ENCODE measurements around the gene IQCN. TPM values are rescaled to one million over a fixed set of nuclear protein-coding genes. Genes with fewer than 3 reads are reported as not detected.

Gene IQCN, protein sequence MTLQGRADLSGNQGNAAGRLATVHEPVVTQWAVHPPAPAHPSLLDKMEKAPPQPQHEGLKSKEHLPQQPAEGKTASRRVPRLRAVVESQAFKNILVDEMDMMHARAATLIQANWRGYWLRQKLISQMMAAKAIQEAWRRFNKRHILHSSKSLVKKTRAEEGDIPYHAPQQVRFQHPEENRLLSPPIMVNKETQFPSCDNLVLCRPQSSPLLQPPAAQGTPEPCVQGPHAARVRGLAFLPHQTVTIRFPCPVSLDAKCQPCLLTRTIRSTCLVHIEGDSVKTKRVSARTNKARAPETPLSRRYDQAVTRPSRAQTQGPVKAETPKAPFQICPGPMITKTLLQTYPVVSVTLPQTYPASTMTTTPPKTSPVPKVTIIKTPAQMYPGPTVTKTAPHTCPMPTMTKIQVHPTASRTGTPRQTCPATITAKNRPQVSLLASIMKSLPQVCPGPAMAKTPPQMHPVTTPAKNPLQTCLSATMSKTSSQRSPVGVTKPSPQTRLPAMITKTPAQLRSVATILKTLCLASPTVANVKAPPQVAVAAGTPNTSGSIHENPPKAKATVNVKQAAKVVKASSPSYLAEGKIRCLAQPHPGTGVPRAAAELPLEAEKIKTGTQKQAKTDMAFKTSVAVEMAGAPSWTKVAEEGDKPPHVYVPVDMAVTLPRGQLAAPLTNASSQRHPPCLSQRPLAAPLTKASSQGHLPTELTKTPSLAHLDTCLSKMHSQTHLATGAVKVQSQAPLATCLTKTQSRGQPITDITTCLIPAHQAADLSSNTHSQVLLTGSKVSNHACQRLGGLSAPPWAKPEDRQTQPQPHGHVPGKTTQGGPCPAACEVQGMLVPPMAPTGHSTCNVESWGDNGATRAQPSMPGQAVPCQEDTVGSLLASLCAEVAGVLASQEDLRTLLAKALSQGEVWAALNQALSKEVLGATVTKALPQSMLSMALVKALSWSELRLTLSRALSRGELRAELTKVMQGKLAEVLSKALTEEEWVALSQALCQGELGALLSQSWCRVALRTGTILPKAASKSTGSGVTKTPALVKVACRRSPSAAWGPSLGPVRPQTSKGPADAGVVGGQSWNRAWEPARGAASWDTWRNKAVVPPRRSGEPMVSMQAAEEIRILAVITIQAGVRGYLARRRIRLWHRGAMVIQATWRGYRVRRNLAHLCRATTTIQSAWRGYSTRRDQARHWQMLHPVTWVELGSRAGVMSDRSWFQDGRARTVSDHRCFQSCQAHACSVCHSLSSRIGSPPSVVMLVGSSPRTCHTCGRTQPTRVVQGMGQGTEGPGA (N-terminal part only)
- 0.68 TPM for polyA plus RNA-seq (2012; ENCODE audit: missing spikeins)

DNA sequence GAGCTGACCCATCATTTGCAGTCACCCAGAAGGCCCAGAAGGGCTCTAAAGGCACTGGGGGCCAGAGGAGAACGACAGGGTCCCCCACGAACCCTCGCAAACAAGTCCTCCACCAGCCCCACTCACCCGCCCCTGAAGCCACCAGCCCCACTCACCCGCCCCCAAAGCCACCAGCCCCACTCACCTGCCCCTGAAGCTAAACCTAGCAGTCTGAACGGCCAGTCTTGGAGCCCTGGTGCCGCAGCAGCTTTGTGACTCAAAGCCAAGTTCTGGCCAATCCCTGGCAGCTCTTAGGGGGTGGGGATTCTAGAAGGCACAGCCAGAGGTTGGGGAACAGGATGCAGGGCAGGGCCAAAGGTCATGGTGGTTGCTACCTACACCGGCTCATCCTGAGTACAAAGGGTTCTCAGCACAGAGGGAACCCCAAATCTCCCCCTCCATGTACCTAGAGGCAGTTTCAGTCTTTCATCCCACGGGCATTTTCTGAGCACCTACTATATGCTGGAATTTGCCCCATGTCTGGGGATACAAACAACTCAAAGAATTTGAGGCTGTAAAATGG, at the start of gene IQCN:
Gene IQCN (minus strand): TSS at position 234 of the 562 bp plus-strand sequence. CDS start 4,974 bp downstream, outside the sequence.
- DNase-seq (ENCODE audit: insufficient read length) (no peak), FAIRE-seq (no peak)
- TF ChIP-seq TAF1 (IDR thresholded peaks at IDR 0.05; ENCODE audit: borderline replicate concordance, low read depth, low read length) (no peak), POLR2AphosphoS5 (IDR thresholded peaks at IDR 0.05; ENCODE audit: low read depth, low read length) (no peak; the same call in 1 of the 2 replicates), POLR2A (IDR thresholded peaks at IDR 0.05; ENCODE audit: low read depth, low read length) (no peak)

DNA sequence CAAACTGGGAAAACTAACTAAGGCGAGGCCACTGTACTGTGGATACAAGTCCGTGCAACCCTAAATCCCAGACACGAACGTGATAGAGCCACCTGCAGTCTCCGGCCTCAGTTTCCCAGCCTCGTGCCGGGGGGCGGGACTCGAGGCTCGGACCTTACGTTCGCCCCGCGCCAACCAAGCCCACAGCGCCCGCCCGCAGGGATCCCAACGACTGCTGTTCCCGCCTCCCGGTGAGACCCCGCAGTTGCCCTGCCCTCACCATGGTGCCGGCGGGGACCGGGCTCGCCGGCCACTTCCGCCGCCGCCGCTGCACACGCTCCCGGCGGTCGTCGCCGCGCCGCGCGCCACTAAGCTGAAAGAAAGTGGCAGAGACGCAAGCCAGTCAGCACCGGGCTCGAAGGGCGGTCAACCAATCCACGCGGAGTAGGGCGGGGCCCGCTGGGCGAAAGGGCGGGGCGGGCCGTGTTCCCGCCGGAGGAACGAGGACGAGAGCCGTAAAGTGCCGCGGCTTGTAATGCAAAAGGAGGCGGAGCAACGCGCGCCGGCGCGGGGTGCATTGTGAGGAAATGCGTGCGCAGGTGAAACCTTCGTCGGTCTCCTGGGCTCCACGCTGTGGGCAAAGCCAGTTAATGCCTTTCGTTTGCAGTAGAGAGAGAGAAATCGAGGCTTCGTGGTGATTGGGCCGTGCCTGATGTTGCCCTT, 48.7 kb upstream of the IQCN start, which contains the start of gene LSM4:
Gene LSM4 (minus strand): TSS at position 318 of the 702 bp plus-strand sequence. CDS start 56 bp downstream, at position 262.
- DNase-seq (ENCODE audit: insufficient read length) (peak; percentile 98), FAIRE-seq (peak; percentile 99)
- TF ChIP-seq POLR2AphosphoS5 (IDR thresholded peaks at IDR 0.05; ENCODE audit: low read depth, low read length) (peak; percentile 72), POLR2A (IDR thresholded peaks at IDR 0.05; ENCODE audit: low read depth, low read length) (peak; percentile 88; the same call in 1 of the 2 replicates), TAF1 (IDR thresholded peaks at IDR 0.05; ENCODE audit: borderline replicate concordance, low read depth, low read length) (peak; percentile 29; the same call in 1 of the 2 replicates)

DNA sequence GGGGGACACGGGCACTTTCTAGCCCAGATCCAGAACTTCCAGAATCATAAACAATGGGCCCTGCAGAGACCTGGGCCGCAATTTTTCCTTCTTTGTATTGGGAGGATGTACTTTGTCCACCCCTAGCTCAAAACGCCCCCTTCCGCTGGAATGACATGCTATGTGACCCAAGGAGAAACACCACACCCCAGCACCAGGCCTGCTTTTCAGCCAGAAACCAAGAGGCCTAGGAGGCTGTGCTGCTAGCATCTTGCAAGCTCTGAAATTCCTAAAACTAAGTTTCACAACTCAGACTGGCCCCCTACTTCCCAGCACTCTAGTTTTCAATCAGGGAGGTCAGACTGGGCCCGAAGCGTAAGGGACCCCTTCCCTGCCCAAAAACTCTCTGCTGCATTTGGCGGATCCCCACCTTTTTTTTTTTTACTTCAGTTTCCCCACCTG, 48.1 kb upstream of the IQCN start:
- DNase-seq (ENCODE audit: insufficient read length), result no peak
- TF ChIP-seq POLR2A (IDR thresholded peaks at IDR 0.05; ENCODE audit: low read depth, low read length) (no peak), TAF1 (IDR thresholded peaks at IDR 0.05; ENCODE audit: borderline replicate concordance, low read depth, low read length) (no peak), POLR2AphosphoS5 (IDR thresholded peaks at IDR 0.05; ENCODE audit: low read depth, low read length) (peak; percentile 21)
- FAIRE-seq, result no peak

DNA sequence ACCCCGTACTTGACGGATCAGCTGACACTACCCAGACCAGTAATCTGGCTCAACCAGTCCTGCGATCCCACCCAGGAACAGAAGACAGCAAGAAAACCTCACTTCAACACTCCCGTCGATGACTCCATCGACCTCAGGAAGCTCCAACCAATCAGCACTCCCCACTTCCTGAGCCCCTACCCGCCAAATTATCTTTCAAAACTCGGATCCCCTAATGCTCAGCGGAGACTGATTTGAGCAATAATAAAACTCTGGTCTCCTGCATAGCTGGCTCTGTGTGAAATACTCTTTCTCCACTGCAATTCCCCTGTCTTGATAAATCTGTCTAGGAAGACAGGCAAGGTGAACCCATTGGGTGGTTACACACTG, 47.5 kb upstream of the IQCN start:
- no peak for DNase-seq (ENCODE audit: insufficient read length)
- TF ChIP-seq POLR2A (IDR thresholded peaks at IDR 0.05; ENCODE audit: low read depth, low read length) (peak; percentile 30; the same call in 1 of the 2 replicates), POLR2AphosphoS5 (IDR thresholded peaks at IDR 0.05; ENCODE audit: low read depth, low read length) (no peak), TAF1 (IDR thresholded peaks at IDR 0.05; ENCODE audit: borderline replicate concordance, low read depth, low read length) (no peak)
- FAIRE-seq, result no peak

DNA sequence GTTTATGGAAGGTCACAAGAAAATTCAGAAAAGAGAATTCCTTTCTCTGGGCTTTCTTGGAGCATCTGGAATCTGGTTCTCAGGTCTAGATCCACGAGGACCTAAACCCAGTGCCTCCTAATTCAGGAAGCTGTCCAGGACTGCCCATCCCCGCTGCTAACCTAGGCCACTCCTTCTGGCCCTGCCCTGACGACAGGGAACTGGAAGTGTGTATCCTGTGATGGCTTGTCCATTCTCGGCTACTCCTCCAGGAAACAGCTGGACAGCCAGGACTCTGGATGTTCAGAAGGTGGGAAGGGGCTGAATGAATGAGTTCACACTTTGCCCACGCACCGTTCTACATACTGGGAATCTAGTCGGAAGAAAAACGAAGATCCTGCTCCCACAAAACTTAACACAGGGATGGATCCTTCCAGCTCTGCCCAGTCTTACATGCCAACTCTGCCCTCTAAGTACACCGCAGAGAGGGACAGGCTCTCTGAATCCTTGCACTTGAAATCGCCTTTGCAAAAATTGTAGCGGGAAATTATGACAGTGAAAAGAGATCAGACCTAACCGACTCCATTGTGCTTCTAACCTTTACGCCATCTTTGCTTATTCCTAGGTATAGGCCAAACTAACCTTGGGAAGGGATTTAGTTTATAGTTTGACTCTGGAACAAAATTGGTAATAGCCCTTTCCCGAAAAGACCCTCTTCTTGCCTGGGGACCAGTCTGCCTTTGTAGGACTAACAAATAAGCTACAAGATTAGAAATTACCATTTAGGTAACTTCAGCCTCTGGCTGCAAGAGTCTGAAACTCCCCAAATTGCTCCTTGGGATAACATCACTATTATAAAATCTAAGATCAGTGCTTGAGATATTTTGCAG, 46.8 kb upstream of the IQCN start:
- no peak; the same call in 1 of the 2 replicates for TF ChIP-seq POLR2A (IDR thresholded peaks at IDR 0.05; ENCODE audit: low read depth, low read length)
- no peak for TF ChIP-seq POLR2AphosphoS5 (IDR thresholded peaks at IDR 0.05; ENCODE audit: low read depth, low read length)
- no peak for TF ChIP-seq TAF1 (IDR thresholded peaks at IDR 0.05; ENCODE audit: borderline replicate concordance, low read depth, low read length)
- DNase-seq (ENCODE audit: insufficient read length), result no peak
- no peak for FAIRE-seq

DNA sequence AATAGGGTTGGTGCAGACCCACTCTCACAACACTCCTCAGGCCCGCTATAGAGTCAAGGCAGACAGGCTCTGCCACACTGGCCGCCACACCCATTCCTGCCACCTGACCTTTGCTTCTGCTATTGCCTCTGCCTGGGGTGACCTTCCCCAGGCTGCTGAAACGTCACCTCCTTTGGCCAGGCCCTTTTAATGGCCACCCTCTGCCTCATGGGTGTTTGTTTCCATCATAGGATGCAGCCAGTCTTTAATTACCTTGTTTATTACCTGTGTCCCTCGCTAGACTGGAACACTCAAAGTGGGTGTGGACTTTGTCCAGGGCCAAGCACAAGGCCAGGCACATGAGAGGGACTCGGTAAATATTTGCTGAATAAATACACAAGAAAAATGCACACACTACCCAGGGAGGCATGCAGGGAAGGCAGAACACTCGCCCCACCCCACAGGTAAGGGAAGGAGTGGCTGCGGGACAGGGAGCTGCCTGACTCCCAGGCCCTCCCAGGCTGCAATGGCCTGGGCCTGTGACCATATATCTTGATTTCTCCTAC, 45.4 kb upstream of the IQCN start:
- TF ChIP-seq POLR2AphosphoS5 (IDR thresholded peaks at IDR 0.05; ENCODE audit: low read depth, low read length), result no peak
- FAIRE-seq, result no peak
- DNase-seq (ENCODE audit: insufficient read length), result no peak

DNA sequence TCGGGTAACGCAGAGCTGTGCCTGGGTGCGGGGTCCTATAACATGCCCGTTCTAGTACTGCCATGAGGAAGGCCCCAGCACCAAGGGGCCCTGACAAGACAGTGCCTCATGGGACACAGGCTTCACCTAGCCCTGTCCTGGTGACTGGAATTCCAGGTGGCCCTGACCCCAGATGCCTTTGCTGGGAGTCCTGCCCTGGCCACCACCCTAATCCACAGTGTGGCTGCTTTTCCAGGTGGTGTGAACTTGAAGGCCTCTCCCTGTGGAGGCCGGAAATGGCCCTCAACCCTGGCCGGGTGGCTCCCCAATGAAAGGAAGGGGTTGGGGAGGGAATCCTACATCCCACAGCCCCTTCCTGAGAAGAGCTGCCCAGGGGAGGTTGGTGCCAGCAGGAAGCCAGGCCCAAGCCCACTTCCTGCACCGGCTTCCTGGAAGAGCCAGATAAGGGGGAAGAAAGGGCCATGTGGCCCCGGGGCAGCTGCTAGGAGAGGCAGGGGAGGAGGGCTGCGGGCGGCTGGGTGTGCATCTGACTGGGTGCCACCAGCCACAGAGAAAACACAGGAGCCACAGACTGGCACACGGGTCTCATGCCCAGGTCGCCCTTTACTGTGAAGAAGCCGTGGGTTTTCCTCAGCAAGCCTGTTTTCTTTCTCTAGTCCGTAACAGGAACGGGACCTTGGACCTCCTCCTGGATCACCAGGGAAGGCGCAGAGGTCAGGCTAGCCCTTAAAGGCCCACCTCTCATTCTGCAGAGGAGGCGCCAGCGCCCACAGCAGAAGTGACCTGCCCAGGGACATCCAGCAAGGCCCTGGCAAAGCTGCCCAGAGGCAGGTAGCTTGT, 43.9 kb upstream of the IQCN start:
- DNase-seq (ENCODE audit: insufficient read length), result no peak
- TF ChIP-seq POLR2AphosphoS5 (IDR thresholded peaks at IDR 0.05; ENCODE audit: low read depth, low read length) (no peak), TAF1 (IDR thresholded peaks at IDR 0.05; ENCODE audit: borderline replicate concordance, low read depth, low read length) (no peak), POLR2A (IDR thresholded peaks at IDR 0.05; ENCODE audit: low read depth, low read length) (no peak; the same call in 1 of the 2 replicates)
- FAIRE-seq, result no peak

DNA sequence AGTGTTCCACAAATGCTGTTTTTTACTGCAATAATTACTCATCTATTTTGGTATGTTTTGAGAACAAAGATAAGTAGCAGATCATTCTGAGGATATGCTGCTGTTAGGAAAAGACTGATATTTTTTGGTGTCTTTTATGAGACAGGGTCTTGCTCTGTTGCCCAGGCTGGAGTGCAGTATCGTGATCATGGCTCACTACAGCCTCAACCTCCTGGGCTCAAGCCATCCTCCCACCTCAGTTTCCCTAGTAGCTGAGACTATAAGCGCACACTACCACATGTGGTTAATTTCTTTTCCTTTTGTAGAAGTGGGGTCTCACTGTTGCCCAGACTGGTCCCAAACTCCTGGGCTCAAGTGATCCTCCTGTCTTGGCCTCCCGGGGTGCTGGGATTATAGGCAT, 39.1 kb upstream of the IQCN start:
- FAIRE-seq (no peak), DNase-seq (ENCODE audit: insufficient read length) (no peak)
- TF ChIP-seq POLR2A (IDR thresholded peaks at IDR 0.05; ENCODE audit: low read depth, low read length) (no peak), POLR2AphosphoS5 (IDR thresholded peaks at IDR 0.05; ENCODE audit: low read depth, low read length) (no peak), TAF1 (IDR thresholded peaks at IDR 0.05; ENCODE audit: borderline replicate concordance, low read depth, low read length) (no peak)

Measured in GM12892 (cell line).